IMR-90 (cell line): ENCODE results near the gene MRM1. TPM values are rescaled to one million over a fixed set of nuclear protein-coding genes. Genes with fewer than 3 reads are reported as not detected.

Experiments
- ATAC-seq: fragments of 200-7000 bp; cut with Tn5 transposase; 2 replicates; pipeline ENCODE4 v1.9.1; 2020; ENCODE audit warnings: low read depth, mild to moderate bottlenecking, moderate library complexity
- BruUV-seq: library from RNA; stranded (reverse); fragments of 400-500 nt; replicated peaks from 2 replicates; lab custom pipeline; 2021; lab: Mats Ljungman, UMichigan
- CTCF ChIA-PET: fragments of 300-600 bp; formaldehyde crosslinking; extraction: SDS; loops from one replicate; lab custom pipeline; 2021; ENCODE audit warnings: antibody characterized with exemption; lab: Yijun Ruan, JAX
- POLR2A ChIA-PET: fragments of 300-600 bp; sonication (Branson Sonifier 250); formaldehyde crosslinking; loops from one replicate; lab custom pipeline; 2022; ENCODE audit warnings: antibody characterized with exemption; ENCODE audit not compliant: unreplicated experiment; lab: Charles Lee
- DNase-seq: peaks from one replicate; pipeline ENCODE4 v3.0.0; 2013
- H2AFZ ChIP-seq: replicated peaks from 2 replicates; pipeline ENCODE3; 2013; ENCODE audit warnings: low read length, mild to moderate bottlenecking; ENCODE audit not compliant: poor library complexity
- H2AK5ac ChIP-seq: 2 replicates; pipeline ENCODE4 v1.6.1; 2013; ENCODE audit warnings: low read depth, low read length, inconsistent platforms
- H2AK9ac ChIP-seq: replicated peaks from 2 replicates; pipeline ENCODE3; 2013; ENCODE audit warnings: mild to moderate bottlenecking, low read depth, low read length, moderate library complexity; ENCODE audit not compliant: poor library complexity
- H2BK120ac ChIP-seq: 2 replicates; pipeline ENCODE4 v1.6.1; 2013; ENCODE audit warnings: low read depth, low read length, inconsistent platforms
- H2BK15ac ChIP-seq: 3 replicates; pipeline ENCODE4 v1.6.1; 2013; ENCODE audit warnings: low read depth, low read length, inconsistent platforms
- H2BK20ac ChIP-seq: 2 replicates; pipeline ENCODE4 v1.6.1; 2013; ENCODE audit warnings: low read depth, mild to moderate bottlenecking, inconsistent platforms, low read length, moderate library complexity
- H2BK5ac ChIP-seq: 2 replicates; pipeline ENCODE4 v1.6.1; 2013; ENCODE audit warnings: mild to moderate bottlenecking, low read depth, low read length, inconsistent platforms; ENCODE audit not compliant: poor library complexity, severe bottlenecking
- H3K14ac ChIP-seq: replicated peaks from 2 replicates; pipeline ENCODE4 v1.6.1; 2013; ENCODE audit warnings: low read depth, low read length, inconsistent platforms
- H3K18ac ChIP-seq: 2 replicates; pipeline ENCODE4 v1.6.1; 2013; ENCODE audit warnings: low read depth, low read length, control low read depth
- H3K23ac ChIP-seq: 2 replicates; pipeline ENCODE4 v1.6.1; 2013; ENCODE audit warnings: low read depth, low read length, inconsistent platforms
- H3K27ac ChIP-seq: 2 replicates; pipeline ENCODE4 v1.5.1; 2013; ENCODE audit warnings: mild to moderate bottlenecking, control low read depth, low read length; ENCODE audit not compliant: insufficient read depth
- H3K27me3 ChIP-seq: 2 replicates; pipeline ENCODE4 v1.6.1; 2013; ENCODE audit warnings: low read length; ENCODE audit not compliant: control insufficient read depth, insufficient read depth
- H3K36me3 ChIP-seq: 2 replicates; pipeline ENCODE4 v1.6.1; 2013; ENCODE audit warnings: low read length, mixed read lengths; ENCODE audit not compliant: control insufficient read depth, insufficient read depth
- H3K4ac ChIP-seq: 2 replicates; pipeline ENCODE4 v1.6.1; 2013; ENCODE audit warnings: low read depth, low read length, inconsistent platforms
- H3K4me1 ChIP-seq: 2 replicates; pipeline ENCODE4 v1.6.1; 2013; ENCODE audit warnings: low read length, mixed read lengths; ENCODE audit not compliant: control insufficient read depth, insufficient read depth
- H3K4me2 ChIP-seq: 2 replicates; pipeline ENCODE4 v1.6.1; 2013; ENCODE audit warnings: low read depth, mild to moderate bottlenecking, control low read depth, low read length, moderate library complexity
- H3K4me3 ChIP-seq: 2 replicates; pipeline ENCODE4 v1.5.1; 2013; ENCODE audit warnings: low read depth, mild to moderate bottlenecking, control low read depth, low read length, moderate library complexity; ENCODE audit not compliant: insufficient read depth
- H3K56ac ChIP-seq: 2 replicates; pipeline ENCODE4 v1.6.1; 2013; ENCODE audit warnings: low read length, inconsistent platforms; ENCODE audit not compliant: insufficient read depth; ENCODE audit errors: extremely low read depth
- H3K79me1 ChIP-seq, 2 experiments: 2 replicates each; pipeline ENCODE4 v1.6.1; 2013; ENCODE audit warnings: low read length in 2 of 2, inconsistent platforms in 1 of 2, low read depth in 1 of 2
- H3K9ac ChIP-seq: 2 replicates; pipeline ENCODE4 v1.6.1; 2013; ENCODE audit warnings: low read depth, low read length, control low read depth
- H3K9me1 ChIP-seq: 2 replicates; pipeline ENCODE4 v1.6.1; 2013; ENCODE audit warnings: low read length, inconsistent platforms; ENCODE audit not compliant: insufficient read depth
- H3K9me3 ChIP-seq: 2 replicates; pipeline ENCODE4 v1.6.1; 2013; ENCODE audit warnings: low read length; ENCODE audit not compliant: control insufficient read depth, insufficient read depth
- H4K20me1 ChIP-seq: 2 replicates; pipeline ENCODE4 v1.6.1; 2013; ENCODE audit warnings: low read length, inconsistent platforms; ENCODE audit not compliant: insufficient read depth
- H4K5ac ChIP-seq: 2 replicates; pipeline ENCODE4 v1.6.1; 2013; ENCODE audit warnings: mild to moderate bottlenecking, low read depth, low read length, control low read depth
- H4K8ac ChIP-seq, 2 experiments: 2 replicates each; pipeline ENCODE4 v1.6.1; 2013; ENCODE audit warnings: low read depth in 2 of 2, low read length in 2 of 2, control low read depth in 1 of 2, inconsistent platforms in 1 of 2
- H4K91ac ChIP-seq: 2 replicates; pipeline ENCODE4 v1.6.1; 2013; ENCODE audit warnings: low read depth, low read length, inconsistent platforms; ENCODE audit not compliant: insufficient read depth
- CEBPB ChIP-seq: IDR thresholded peaks from 2 replicates; pipeline ENCODE4 v1.6.1; 2012; ENCODE audit warnings: low read depth, low read length, improper control_type of control experiment
- CHD1 ChIP-seq: IDR thresholded peaks from 2 replicates; pipeline ENCODE4 v1.6.1; 2012; ENCODE audit warnings: low read depth, low read length, improper control_type of control experiment
- FOS ChIP-seq: fragments of 150-350 bp; IDR thresholded peaks from 2 replicates; pipeline ENCODE4 v1.6.1; 2016; ENCODE audit warnings: low read depth, low read length
- MAZ ChIP-seq: IDR thresholded peaks from 2 replicates; pipeline ENCODE4 v1.6.1; 2012; ENCODE audit warnings: low read depth, mild to moderate bottlenecking, low read length, improper control_type of control experiment, moderate library complexity, borderline replicate concordance
- MXI1 ChIP-seq: IDR thresholded peaks from 2 replicates; pipeline ENCODE4 v1.6.1; 2012; ENCODE audit warnings: low read depth, mild to moderate bottlenecking, low read length, moderate library complexity, borderline replicate concordance
- POLR2A ChIP-seq: IDR thresholded peaks from 2 replicates; pipeline ENCODE4 v1.6.1; 2012; ENCODE audit warnings: mild to moderate bottlenecking, low read depth, low read length
- RFX5 ChIP-seq: IDR thresholded peaks from 2 replicates; pipeline ENCODE4 v1.8.0; 2012; ENCODE audit warnings: low read depth, mild to moderate bottlenecking, low read length, moderate library complexity
- WGBS, 2 experiments: methylation state at CpG; one replicate each; pipeline versions ENCODE4 v1.1.5 to v1.1.7; 2013; ENCODE audit warnings: missing lambda C conversion rate in 2 of 2; ENCODE audit not compliant: insufficient read length in 1 of 2; ENCODE audit errors: extremely low coverage in 2 of 2; 5-methylcytosine and 5-hydroxymethylcytosine counted together
- dilution Hi-C: fragments of 300-500 bp; cut with HindIII; formaldehyde crosslinking; loops from one replicate; pipeline ENCODE4 v1.14.3; 2018; ENCODE audit warnings: low sequenced_read_pairs; ENCODE audit not compliant: unreplicated experiment
- in situ Hi-C: fragments of 300-500 bp; cut with MboI; formaldehyde crosslinking; loops from 3 replicates; pipeline ENCODE4 v1.14.3; 2019; ENCODE audit warnings: low sequenced_read_pairs, inconsistent platforms, mixed read lengths
- intact Hi-C: fragments of 100-400 bp; cut with micrococcal nuclease; formaldehyde crosslinking; loops from 2 replicates; pipeline ENCODE4 v1.10.0; 2022
- polyA plus RNA-seq, 3 experiments: library from polyadenylated mRNA; depleted of rRNA; stranded (reverse); fragments of >200 nt; gene quantifications; 2 replicates each; pipeline ENCODE4 v1.2.3, GENCODE V29; 2012; ENCODE audit warnings: low replicate concordance in 1 of 3
- total RNA-seq: library from RNA; depleted of rRNA; stranded (reverse); fragments of >200 nt; gene quantifications from 2 replicates; pipeline ENCODE4 v1.2.3, GENCODE V29; 2012

MRM1 gene
- total and polyA plus RNA-seq, 2 of the 4 experiments (the other 2 are of a cell fraction): 2.2 to 5.3 TPM

DNA sequence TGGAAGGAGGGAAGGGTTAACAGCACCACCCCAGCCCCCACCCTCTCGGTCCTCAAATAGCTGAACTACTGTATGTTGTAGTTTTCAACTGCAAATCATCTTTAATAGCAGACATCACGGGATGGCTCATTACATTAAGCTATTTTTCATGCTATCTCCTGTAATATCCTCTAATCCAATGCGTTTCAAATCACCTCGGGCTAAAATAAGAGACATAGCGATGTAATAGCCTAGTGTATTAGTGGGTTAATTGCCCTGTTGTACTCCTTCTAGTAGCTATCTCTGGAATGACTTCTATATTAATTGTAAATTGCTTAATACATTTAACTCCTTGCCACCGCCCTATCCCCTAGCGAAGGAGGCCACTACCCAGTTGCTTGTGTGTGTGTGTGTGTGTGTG lies 54.3 kb downstream of the MRM1 start:
- Histone ChIP-seq H2AK9ac (no peak overlapping the region), H3K56ac (no peak overlapping the region), H2AK5ac (no peak overlapping the region), H3K79me1 (no peaks in the 10 kb centered on the region), H2BK20ac (no peak overlapping the region), H3K9ac (no peak overlapping the region), H3K4me3 (no peak overlapping the region), H3K18ac (no peak overlapping the region), H3K4me2 (no peak overlapping the region), H4K20me1 (no peaks in the 10 kb centered on the region), H2BK15ac (no peak overlapping the region), H4K5ac (no peak overlapping the region), H2AFZ (no peak overlapping the region), H3K14ac (no peak overlapping the region), H3K9me3 (no peaks in the 10 kb centered on the region), H3K27me3 (peaks cover 66% of the 10 kb centered on the region), H3K9me1 (no peaks in the 10 kb centered on the region), H3K36me3 (no peaks in the 10 kb centered on the region), H4K8ac (no peak overlapping the region), H3K27ac (no peak overlapping the region), H3K4me1 (no peaks in the 10 kb centered on the region), H2BK5ac (no peak overlapping the region), H3K23ac (no peak overlapping the region), H2BK120ac (no peak overlapping the region), H4K91ac (no peak overlapping the region), H3K4ac (no peak overlapping the region)
- ChIA-PET CTCF (no interaction called here), POLR2A (no interaction called here)
- ATAC-seq: no peak
- no TSS peak for BruUV-seq
- intact Hi-C loops: no loop called here
- in situ Hi-C loops: no loop called here
- DNase-seq: no peak
- WGBS, 2 experiments: no CpG with 5 or more reads among the region's 7 CpGs
- dilution Hi-C loops: no loop called here
- TF ChIP-seq MAZ (no peak), CHD1 (no peak), MXI1 (no peak), POLR2A (no peak), CEBPB (no peak), RFX5 (no peak), FOS (no peak)
